Fibroblast of skin of left biceps (primary cell): ENCODE data around the gene EFS.
"Not testable (repeated sequence)": the region's sequence is repeated elsewhere in the genome, so short reads cannot be mapped to it uniquely, and the experiment has no call there.

Experiments used
- DNase-seq, 2 experiments: peaks; one replicate each; pipeline ENCODE4 v3.0.0-alpha.2; 2013; ENCODE audit warnings: low read depth in 2 of 2

Gene EFS

GRCh38 chr14:23365036-23365731, at the start of gene EFS:
TSS of gene EFS (minus strand) at chr14:23365172. CDS start at chr14:23365025, 147 bp downstream.
- no peak for DNase-seq

- DNase-seq = no peak
These were observed 49.3 kb upstream of the EFS start for GRCh38 chr14:23414254-23414653.

- DNase-seq = no peak
These were observed 48.7 kb upstream of the EFS start for GRCh38 chr14:23413681-23414080.

GRCh38 chr14:23411563-23412525, 46.9 kb upstream of the EFS start:
- no peak for DNase-seq

DNA sequence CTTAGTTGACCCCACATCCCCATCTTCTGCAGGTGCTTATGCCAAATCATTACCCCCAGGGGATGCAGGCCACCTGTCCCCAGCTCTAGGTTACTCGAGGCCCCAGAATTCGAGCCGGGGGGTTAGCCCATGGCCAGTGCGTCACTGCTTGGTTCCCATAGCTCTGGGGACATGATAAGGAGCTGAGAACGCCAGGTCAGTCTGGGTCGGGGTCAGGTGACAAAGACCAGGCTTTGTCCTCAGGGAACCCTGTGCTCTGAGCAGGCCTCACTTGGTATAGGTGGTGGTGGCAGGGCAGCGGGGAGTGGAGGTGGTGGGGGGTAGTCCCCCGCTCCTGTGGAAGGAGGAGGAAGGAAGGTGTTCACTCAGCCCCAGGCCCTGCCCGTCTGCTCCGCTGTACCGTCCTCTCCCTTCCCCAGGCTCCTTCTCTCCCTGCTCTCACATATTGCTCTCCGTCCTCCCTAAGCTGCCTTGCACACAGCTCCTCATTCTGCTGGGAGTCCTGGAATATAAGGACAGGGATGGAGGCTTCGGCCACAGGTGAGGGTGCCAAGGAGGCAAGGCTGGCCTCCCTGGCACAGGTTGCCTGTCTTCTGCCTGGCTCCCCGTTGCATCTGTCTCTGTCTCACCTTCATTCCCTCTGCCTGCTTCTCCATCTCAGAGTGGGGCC, 45.1 kb upstream of the EFS start:
- no peak for DNase-seq

DNA sequence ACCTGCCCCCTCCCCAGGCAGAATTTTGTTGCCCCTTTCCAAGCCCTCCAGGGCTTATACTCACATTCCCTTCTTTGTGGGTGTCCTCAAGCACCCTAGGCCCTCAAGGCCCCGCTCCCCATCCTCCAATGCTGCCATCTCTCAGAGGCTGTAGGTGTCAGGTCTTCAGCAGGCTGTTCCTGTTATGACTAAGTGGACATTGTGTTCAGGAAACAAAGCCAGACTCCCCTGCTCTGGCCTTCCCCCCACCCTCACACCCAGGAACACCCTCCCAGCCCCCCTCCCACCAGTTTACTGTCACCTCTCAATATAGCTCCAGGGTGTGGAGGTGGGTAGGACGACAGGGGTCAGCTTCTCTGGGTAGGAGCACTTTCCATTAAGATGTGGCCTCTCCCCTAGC, 44.5 kb upstream of the EFS start:
- no peak for DNase-seq

DNA sequence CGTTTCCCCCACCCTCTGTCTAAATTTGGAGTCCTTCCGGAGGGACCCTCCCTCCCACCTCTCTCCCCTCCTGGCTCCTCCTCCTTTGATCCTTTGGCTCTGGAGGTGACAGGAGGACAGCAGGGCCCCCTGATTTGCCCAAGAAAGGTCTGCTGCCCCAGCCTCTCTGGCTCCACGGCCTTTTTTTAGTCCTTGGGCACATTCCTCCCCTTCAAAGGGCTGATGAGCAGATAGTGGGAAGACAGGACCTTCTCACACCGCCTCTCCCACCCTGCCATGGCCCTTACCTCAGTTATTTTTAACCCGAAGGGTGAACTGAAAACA, 43.3 kb upstream of the EFS start:
- no peak for DNase-seq

GRCh38 chr14:23407516-23408306, 42.7 kb upstream of the EFS start, which contains the start of gene MYH6:
TSS of gene MYH6 (minus strand) at chr14:23408273. CDS start at chr14:23407223, 1,050 bp downstream.
- no peak for DNase-seq

DNA sequence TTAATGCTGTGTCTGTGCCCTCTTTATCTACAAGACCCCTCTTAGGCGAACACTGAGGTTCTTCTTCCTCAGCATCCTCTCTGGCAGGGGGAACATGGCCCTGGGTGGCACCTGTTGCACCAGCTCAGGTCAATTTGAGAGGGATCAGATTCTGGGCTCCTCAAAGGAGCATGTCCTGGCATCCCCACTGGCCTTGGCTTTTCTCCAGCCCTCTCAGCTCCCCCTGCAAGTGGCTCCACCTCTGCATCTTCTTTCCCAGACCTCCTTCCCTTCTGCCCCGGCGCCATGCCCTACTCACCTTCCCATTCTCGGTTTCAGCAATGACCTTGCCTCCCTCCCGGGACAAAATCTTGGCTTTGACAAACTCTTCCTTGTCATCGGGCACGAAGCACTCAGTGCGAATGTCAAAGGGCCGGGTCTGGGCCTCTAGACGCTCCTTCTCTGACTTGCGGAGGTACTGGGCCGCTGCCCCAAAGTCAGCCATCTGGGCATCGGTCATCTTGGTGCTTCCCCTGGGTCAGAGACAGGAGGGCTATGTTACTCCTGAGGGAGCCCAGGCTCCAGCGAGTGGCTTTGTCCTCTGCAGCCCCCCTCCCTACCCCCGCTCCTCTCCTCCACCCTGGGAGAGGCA, 41.9 kb upstream of the EFS start:
- no peak for DNase-seq

DNA sequence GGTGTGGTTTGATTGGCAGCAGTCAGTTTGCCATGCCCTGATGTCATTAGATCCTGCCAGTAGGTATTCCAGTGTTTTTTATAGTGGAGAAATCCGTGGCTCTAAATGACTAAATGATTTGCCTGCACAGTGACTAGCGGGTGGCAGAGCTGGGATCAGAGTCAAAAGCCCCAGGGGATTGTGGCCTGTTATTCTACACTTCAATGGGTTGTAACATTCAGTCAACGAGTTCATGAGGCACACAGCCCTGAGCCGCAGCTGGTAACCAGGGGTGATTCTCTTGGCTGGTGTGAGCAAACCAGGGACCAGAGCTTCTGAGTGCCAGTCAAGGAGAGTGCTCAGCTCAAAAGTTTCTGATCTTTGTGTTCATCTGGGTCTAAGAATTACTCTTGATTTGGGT, 41.3 kb upstream of the EFS start:
- no peak for DNase-seq

DNA sequence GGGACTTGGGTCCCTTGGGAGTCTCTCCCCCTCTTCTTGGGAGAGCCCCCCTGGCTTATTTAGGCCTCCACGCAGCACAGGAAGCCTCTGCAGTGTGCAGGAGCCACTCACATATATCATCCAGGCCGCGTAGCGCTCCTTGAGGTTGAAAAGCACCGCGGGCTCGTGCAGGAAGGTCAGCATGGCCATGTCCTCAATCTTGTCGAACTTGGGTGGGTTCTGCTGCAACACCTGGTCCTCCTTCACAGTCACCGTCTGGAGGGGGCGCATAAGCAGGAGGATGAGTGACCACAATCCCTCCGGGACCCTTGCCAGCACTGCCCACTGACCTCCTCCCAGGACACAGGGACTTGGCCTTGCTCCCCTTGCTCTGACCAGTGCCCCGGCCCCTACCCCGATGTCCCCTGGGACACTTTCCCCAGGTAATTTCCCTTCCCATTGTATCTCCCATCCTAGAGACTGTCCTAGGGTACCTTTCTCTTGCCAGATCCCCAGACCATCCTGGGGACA, 40.6 kb upstream of the EFS start:
- no peak for DNase-seq

DNA sequence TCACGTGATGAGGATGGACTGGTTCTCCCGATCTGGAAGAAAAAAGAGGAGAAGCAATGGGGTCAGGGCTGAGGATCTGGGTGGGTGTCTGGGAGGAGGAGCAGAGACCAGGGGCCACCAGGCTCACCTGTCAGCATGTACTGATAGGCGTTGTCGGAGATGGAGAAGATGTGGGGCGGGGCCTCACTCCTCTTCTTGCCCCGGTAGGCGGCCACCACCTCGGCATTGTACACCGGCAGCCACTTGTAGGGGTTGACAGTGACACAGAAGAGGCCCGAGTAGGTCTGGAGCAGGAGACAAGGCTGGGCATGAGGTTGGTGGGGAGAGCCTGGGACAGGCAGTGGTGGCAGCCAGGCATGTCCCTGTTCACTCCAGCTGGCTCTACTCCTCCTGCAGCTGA, 40.1 kb upstream of the EFS start:
- DNase-seq = no peak

GRCh38 chr14:23404331-23404900, 39.4 kb upstream of the EFS start:
- no peak for DNase-seq

- no peak for DNase-seq
These were observed 38.9 kb upstream of the EFS start for GRCh38 chr14:23403908-23404307.

- DNase-seq = no peak
These were observed 38.1 kb upstream of the EFS start for GRCh38 chr14:23403139-23403438.

DNA sequence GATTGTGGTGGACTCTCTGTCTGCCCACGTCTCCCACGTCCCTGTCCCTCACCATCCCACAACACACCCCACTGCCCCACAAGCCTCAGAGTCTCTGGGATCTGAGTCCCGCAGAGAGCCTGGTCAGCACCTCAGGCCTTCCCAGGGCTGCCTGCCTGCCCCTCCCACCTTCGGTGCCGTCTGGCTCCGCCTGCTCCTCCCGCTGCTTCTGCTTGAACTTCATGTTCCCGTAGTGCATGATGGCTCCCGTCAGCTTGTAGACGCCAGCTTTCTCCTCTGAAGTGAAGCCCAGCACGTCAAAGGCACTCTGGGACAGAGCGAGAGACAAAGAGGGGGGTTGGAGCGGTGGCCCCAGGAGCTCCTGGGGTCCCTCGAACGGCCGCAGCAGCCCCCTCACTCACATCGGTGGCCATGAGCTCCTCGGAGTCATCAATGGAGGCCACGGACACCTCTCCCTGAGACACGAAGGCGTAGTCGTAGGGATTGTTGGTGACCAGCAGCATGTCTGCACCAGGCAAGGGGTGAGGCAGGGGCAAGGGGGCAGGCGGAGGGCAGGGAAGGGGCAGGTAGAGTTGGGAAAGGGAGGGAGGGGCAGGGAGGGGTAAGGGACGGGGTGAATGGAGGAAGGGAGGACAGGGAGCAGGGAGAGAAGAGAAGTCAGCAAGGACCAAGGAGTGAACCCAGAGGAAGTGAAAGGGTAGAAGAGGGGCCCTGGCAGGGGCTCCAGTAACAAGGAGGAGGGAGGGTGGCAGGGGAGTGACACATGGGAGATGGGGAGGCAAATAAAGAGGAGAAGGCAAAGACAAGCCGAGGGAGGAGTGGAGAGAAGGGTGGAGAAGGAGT, 37.5 kb upstream of the EFS start:
- no peak for DNase-seq

- no peak for DNase-seq
These were observed 36.3 kb upstream of the EFS start for GRCh38 chr14:23401291-23401690.

- DNase-seq = not testable (repeated sequence)
These were observed 35.7 kb upstream of the EFS start for GRCh38 chr14:23400496-23401149.

DNA sequence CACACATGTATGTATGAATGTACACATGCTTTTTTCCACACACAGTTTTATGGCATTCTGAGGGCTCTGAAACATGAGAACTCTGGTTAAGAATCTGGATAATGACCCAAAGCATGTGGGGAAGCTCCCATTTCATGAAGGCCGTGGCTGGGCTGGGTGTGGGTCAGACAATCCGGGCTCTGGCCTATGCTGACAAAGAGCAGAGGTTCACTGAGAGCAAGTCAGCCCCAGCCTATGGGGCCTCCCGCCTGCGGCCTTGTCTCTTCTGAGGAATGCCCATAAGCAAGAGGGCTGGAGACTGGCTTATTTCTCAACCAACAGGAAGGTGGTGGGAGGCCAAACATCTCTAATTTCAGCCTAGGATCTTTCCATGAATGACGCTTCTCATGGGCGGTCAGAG, 34.6 kb upstream of the EFS start:
- DNase-seq = no peak
